PC-3 (cell line): ENCODE data around the gene FXR2.

Source experiments
- EZH2 ChIP-seq: fragments of 300-600 bp; sonication (generic); IDR thresholded peaks from one replicate; pipeline ENCODE4 v1.6.1; 2017; ENCODE audit warnings: antibody characterized with exemption, mild to moderate bottlenecking, low read length; ENCODE audit not compliant: unreplicated experiment
- TF ChIP-seq, protein P1 (sequence below): fragments of 300-600 bp; sonication (generic); conservative IDR thresholded peaks from 2 replicates; pipeline ENCODE4 v1.5.1; 2017; ENCODE audit warnings: antibody characterized with exemption, low read depth, mild to moderate bottlenecking, low read length

DNA sequence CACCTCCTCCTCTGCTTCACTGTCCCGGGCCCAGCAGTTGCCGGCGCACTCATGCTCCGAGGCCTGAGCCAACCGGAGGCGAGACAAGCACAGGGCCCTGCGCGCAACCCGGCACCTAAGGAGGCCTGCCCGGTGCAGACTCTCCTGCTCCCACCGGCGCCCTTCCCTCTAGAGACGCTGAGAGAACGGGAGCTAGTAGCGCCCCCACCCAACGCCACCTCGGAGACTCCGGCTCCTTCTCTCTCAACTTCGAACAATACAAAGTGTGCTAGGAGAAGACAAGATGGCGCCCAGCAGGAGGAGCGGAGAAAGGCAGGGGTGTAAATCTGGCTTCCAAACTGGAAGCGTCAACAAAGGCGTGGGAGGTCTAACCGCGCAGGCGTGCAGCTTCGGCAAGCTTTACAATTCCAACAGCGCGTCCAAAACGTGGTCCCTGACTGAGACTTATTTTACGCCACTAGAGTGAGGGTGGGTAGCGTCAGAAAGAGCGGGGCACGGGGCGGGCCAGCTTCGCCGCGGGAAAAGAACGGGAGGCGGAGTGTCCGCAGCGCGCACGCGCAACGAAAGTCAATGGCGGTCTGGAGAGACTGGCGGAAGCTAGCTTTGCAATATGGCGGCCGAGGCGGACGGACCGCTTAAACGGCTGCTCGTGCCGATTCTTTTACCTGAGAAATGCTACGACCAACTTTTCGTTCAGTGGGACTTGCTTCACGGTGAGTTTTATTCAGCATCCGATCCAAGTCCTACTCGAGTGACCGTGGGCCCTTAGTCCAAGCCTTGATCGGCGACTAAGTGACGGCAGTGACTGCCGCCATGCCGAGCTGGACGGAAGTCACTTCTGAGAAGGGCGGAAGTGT lies 31.2 kb downstream of the FXR2 start, which contains the start of gene MPDU1:
- no peak for TF ChIP-seq EZH2
- TF ChIP-seq, protein P1, sequence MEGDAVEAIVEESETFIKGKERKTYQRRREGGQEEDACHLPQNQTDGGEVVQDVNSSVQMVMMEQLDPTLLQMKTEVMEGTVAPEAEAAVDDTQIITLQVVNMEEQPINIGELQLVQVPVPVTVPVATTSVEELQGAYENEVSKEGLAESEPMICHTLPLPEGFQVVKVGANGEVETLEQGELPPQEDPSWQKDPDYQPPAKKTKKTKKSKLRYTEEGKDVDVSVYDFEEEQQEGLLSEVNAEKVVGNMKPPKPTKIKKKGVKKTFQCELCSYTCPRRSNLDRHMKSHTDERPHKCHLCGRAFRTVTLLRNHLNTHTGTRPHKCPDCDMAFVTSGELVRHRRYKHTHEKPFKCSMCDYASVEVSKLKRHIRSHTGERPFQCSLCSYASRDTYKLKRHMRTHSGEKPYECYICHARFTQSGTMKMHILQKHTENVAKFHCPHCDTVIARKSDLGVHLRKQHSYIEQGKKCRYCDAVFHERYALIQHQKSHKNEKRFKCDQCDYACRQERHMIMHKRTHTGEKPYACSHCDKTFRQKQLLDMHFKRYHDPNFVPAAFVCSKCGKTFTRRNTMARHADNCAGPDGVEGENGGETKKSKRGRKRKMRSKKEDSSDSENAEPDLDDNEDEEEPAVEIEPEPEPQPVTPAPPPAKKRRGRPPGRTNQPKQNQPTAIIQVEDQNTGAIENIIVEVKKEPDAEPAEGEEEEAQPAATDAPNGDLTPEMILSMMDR: no peak
